NCI-H1417 (cell line): Measurements from ENCODE around the gene TNFSF8.
A peak's percentile ranks its signal among the peaks of the same experiment; 100 is the strongest.

Source experiments
- DNase-seq, 3 experiments: peaks; one replicate each; lab custom pipeline; 2025; lab: John Stamatoyannopoulos, UW

Gene TNFSF8, protein sequence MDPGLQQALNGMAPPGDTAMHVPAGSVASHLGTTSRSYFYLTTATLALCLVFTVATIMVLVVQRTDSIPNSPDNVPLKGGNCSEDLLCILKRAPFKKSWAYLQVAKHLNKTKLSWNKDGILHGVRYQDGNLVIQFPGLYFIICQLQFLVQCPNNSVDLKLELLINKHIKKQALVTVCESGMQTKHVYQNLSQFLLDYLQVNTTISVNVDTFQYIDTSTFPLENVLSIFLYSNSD

DNA sequence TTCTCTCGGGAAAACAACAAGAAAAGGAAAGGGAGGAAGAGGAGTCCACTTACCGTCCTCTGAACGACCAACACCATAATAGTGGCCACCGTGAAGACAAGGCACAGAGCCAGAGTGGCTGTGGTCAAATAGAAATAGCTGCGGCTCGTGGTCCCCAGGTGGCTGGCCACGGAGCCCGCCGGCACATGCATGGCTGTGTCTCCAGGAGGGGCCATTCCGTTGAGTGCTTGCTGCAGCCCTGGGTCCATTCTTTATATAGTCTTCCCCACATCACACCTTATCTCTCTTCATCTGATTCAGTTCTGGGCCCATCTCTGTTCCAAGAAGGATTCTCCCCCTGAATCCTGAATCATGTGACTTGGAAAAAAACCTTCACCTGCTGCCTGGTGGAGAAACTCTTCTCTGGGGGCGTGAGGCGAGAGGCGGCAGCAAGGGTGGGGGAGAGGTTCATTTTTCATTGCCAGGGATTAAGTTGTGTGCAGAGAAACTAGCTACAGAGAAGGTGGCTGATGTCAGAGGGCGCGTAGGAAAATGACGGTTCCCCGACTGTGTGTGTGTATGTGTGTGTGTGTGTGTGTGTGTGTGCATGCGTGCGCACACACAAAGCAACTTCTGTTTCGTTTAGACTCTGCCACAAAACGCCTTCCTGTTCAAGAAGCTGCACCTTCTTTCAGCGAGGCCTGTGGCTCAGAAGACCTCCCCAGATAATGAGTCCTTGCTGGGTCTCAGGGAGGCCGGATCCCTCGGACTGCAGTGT, at the start of gene TNFSF8:
TNFSF8 (minus strand) TSS at position 536 of the 757 bp plus-strand sequence; CDS start at position 248, 288 bp downstream.
- no peak for DNase-seq

DNA sequence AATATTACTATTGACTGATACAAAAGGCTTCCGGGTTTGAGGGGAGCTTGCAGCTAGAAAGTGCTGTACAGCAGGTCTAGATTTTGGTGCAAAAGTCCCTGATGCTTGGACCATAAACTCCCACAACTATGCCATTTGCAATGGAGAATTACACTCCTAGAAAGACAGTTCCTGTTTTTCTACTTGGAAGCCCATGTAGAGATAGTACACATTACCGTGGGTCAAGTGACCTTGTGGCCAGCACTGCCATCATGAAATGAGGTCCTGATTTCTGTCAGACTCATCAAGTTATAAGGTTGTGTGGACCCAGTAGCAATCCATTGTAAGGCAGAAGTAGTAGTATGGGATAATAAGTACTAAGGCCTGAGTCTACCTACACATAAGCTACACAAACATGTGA, 42.8 kb upstream of the TNFSF8 start:
- DNase-seq: no peak

DNA sequence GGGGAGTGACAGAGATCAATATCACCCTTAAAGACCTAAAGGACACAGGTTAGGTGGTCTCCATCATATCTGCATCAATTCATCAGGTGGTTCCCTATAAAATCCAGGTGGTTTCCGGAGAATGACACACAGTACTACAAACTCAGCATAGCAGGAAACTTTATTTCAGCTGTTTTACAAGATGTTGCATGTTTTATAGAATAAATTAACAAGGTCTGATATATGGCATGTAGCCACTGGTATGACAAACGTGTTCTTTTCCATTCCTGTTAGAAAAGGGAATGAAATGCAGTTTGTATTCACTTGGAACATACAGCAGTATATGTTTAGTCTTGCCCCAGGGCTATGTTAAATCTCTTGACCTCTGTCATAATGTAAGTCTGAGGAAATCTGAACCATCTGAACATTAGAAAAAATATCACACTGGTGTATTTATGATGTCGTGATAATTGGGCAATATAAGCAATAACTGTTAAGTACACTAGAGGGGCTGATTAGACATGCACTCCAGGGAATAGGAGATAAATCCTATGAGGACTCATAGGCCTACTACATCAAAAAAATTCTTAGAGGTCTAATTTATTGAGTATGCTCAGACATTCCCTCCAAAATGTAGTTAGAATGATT, 42.2 kb upstream of the TNFSF8 start:
- DNase-seq: no peak

DNA sequence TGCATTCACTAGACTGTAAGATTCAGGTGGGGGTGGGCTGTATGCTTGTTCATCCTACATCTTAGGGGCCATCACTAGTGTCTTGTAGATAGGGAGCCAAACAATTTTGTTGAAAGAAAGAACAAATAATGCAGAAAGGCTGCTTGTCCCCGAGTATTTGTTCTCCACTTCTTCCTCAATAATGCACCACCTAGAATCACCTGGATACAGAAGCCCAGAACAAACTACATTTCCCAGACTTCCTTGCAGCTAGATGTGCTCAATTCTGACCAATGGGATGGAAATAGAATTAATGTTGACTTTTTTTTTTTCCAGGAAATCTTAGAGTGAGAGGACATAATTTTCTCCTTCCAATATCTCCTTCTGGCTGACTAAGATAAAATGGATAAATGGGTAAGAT, 38.9 kb upstream of the TNFSF8 start:
- DNase-seq: no peak

DNA sequence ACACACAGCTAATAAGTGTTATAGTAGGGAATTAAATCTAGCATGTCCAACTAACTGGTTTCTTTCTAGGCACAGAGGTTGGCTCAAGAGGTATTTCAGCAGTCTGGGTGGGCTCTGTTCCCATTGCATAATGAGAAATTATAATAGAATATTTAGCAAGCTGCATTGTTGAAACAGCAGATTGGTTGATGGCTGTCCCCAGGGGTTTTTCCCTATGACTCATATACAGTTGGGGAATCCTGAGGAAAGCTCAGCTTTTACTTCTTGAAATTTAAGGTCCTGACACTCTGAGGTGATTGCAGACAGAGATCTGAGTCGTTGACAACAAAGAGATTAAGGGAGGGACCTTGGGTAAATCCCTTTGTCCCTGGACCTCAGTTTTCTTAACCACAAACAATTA, 38.3 kb upstream of the TNFSF8 start:
- no peak for DNase-seq

DNA sequence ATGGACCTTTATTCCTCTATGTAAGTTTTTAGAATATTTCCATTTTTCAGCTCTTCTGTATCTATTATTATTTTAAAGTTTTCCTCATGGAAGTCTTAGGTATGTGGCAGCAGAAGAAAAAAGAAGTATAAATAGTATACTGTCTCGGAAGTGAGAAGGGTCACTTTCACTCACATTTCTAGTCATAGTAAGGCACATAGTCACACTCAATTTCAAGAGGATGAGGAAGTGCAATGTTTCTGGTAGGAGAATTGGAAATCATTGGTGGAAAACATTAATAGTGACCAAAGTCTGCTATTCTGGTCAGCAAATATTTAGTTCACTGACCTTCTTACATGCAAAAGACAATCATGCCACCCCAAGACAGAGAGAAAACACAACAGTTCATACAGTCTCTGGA, 35.2 kb upstream of the TNFSF8 start:
- DNase-seq: no peak

DNA sequence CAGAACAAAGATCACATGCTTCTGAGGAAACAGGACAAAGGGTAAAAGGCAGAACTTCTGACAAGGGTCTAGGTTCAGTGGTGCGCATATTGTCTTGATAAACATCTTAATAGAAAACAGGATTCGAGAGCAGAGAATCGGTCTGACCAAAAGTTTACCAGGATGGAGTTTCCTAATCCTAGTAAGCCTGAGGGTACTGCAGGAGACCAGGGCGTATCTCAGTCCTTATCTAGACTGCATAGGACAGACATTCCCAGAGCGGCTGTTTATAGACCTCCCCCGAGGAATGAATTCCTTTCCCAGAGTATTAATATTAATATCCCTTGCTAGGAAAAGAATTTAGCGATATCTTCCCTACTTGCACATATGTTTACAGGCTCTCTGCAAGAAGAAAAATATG, 32.4 kb upstream of the TNFSF8 start:
- no peak for DNase-seq

DNA sequence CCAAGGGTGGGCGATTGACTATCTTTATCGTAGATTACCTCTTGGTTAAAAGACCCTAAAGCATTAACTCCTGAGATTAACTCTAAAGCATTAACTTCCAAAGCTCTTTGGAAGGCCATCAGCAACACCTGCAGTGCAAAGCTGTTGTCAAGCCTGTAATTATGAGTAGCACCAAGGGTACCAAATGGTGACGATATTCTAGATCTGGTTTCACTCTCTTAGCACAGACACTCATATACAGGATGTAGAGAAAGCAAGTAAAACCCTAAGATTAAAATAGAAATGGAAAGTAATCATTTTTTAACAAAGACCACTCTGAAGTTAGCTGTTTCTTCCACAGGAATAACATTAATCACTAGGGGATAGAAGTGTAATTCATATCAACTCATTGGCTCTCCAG, 29.9 kb upstream of the TNFSF8 start:
- DNase-seq: peak in 1 of 3 experiments; percentile 11

DNA sequence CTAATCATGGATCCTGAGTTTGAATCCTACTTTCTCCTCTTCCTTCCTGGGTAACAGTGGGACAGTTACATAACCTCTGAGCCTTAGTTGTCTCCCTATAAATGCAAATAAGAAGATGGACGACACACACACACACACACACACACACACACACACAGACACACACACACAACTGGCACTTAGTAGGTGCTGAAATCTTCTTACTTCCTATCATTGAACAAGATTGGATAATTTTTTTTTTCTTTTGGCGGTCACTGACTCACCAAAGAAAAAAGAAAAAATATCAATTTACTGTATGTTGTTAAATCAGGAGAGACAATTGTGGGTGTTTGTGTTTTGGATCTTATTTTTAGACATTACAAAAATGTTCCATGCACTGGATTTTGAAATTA, 28.4 kb upstream of the TNFSF8 start:
- DNase-seq: no peak

DNA sequence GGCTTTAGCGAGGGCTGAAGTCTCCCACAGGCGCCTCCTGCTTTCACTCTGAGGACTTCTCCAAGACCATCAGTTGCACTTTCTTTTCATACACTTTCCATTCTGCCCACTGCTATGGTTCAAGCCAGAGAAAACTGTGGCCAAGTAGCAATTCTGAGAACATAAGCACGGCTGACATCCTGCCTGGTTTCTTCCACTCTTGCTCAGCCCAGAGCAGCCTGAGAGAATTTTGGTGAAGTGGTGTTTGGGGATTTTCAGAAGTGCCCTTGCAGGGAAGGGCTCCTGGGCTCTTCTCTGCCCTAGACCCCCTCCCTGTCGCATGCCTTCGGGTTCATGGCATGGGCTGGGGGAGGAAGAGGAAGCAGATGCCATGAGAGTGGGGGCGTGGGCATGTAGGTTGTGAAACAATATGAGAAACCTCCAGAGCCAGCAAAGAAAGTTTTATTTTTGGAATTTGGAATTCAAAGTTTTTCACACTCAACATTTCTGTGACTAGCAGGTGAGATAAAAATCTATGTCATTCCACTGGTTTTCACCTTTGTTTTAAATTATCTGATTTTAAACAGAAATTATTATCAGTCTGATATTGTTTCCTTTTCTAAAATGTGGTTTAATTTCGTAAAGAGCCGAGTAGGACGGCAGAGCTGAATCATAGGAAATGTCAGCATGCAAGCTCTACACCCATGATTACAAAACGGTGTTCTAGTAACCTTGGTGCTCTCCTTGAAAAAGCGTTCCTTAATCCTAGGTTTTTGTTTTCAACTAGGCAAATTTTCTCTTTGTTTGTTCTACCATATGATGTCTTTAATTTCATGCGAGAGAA, 27.8 kb upstream of the TNFSF8 start:
- DNase-seq: no peak

DNA sequence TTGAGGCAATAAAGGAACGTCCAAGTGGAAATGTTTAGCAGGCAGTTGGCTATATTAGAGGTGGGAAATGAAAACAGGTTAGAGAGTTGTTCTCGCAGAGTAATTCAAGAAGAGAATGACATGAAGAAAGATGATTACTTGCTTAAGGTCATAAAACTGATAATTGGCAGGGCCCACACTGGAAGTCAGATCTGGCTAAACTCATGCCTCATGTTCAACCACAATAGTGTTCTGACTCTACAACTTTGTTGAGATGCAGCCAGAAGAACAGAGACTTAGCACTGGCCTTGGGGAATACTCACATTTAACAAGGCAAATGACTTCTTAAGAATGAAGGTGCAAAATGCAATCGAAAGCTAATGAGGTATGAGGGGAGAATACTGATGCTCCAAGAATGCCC, 27.2 kb upstream of the TNFSF8 start:
- DNase-seq: no peak

DNA sequence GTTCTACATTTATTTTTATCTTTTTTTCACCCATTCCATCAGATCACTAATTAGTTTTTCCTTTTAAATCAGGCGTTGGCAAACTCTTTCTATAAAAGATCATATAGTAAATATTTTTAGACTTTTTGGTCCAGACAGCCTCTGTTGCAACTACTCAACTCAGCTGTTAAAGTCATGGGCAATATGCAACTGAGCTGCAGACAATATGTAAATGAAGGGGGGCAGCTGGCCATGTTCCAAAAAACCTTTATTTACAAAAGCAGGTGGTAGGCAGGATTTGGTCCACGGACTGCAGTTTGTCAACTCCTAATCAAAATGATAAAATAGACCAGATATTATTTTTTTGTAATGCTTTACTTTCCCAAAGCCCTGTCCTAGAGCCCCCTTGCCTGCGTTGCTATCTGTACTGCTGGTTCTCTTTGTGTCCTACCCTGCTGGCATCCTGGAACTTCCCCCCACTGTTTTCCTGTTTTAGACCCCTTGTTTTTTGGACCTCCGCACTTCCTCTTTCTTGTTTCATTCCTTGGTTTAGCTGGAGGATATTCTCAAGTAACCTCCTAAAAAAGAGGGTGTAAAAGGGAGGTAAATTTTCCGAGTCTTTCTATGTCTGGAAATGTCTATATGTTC, 24.7 kb upstream of the TNFSF8 start:
- DNase-seq: peak in 1 of 3 experiments; percentile 44

DNA sequence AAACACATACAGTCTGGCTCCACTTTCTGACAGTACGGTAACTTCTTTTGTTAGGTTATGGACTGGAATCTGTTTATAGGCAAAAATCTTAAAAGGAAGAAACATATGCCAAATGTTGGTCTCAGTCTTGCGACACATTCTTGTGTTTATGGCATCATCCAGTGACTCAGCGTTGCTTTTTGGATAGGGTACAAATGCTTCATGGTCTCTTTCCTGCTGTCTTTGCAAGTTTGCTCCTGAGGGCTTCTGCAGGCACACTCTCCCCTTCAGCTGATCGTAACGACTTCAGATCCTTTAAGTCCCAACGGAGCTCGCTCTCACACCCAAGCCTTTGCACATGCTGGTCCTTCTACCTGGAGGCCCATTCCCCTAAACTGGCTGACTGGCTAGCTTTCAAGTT, 23.6 kb upstream of the TNFSF8 start:
- no peak for DNase-seq

DNA sequence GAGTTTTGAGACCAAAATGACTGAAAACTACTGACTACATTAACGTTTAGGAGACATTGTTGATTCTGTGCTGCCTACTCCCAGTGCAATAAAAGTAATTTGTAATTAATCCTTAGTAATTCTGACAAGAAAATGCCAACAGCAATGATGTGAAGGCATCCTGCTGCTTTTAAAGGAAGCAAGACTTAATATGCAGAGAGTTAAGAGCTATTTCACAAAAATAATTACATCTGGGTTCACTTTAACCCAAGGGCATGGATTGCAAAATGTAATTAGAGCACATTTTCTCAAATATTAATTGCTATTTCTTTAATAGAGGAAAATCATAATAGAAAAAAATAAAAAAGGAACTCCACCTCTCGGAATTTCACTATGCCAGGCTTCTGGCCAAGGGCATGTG, 22.7 kb upstream of the TNFSF8 start:
- DNase-seq: peak in 1 of 3 experiments; percentile 20

DNA sequence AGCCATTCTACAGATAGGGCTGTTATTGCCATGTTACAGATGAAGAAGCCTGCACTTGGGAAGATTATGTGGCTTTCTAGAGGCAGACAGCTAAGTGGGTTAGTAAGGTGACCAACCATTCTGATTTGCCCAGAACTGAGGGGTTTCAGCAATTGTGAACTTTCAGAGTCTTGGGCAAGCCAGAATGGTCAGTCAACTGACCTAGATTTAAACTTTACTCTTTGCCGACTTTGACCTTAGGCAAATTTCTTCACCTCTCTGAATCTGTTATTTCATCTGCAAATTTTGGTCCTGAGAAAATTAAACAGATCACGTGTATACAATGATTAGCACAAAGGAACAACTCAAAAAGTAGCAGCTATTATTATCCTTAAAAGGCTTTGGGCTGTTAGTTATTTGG, 20.4 kb upstream of the TNFSF8 start:
- DNase-seq: no peak

DNA sequence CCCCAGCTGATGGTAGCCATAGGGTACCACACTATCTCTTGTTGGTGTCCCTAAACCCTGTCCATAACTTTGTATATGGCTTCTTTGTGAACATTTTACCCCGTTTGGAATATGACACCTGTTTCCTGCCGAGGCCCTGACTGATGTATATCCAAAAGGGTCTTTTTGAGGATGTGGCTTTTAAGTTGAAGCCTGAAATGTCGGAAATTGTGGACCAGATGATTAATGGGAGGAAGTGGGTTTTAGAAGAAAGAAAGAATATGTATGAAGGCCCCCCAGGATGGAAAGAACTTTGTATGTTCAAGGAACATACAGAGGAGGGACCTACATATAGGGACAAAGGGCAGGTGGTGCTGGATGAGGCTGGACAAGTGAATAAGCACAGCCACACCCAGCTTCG, 16.7 kb upstream of the TNFSF8 start:
- no peak for DNase-seq

DNA sequence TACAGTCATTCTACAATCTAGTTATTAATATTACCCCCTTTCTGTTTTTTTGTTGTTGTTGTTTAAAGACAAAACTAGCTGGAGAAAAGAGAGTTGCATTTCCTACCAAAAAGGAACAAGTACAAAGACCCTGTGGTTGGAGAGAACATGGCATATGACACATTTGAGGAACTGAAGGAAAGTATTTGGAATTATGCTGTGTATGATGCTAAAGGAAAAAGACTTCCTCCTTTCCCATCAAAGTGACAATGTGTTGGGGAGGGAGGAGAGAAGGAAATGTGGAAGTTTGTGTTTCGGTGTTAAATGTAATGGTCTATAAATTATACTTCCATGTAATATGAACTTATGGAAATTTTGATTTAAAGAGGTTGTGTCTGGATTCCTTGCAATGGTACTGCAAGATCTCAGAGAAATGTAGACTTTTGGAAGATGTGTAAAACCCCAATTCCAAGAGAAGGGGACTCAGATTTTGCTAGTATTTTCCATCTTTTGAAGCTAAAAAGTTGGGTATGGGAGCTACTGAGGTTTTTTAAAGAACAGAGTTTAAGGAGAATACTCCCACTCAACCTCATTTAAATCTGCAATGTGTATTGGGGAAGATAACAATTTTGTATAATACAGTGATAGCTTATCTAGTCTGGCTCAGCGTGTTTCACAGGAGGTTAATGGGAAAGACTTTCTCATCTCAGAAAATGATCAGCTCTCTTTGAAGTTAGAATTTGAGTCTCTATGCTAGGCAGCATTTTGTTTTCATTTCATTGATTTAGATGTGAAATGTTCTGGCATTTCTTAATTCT, 15.4 kb upstream of the TNFSF8 start:
- no peak for DNase-seq

DNA sequence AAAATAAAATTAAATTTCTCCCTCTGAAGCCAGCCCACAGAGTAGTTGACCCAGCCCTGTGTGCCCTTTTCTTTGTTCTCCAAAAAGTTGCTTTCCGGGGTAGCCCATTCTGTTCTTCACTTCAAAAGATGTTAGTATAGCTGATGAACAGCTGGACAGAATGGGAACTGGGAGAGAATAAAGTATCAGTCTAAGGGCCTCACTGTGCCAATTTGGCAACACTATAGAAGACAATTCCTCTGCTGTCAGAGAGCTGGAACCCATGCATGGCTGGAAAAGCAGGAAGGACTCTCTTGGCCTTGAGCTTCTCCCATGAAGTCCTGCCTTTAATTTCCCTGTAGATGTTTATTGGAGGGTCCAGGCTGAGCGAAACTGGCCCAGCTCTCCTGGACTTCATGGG, 11.0 kb upstream of the TNFSF8 start:
- no peak for DNase-seq

DNA sequence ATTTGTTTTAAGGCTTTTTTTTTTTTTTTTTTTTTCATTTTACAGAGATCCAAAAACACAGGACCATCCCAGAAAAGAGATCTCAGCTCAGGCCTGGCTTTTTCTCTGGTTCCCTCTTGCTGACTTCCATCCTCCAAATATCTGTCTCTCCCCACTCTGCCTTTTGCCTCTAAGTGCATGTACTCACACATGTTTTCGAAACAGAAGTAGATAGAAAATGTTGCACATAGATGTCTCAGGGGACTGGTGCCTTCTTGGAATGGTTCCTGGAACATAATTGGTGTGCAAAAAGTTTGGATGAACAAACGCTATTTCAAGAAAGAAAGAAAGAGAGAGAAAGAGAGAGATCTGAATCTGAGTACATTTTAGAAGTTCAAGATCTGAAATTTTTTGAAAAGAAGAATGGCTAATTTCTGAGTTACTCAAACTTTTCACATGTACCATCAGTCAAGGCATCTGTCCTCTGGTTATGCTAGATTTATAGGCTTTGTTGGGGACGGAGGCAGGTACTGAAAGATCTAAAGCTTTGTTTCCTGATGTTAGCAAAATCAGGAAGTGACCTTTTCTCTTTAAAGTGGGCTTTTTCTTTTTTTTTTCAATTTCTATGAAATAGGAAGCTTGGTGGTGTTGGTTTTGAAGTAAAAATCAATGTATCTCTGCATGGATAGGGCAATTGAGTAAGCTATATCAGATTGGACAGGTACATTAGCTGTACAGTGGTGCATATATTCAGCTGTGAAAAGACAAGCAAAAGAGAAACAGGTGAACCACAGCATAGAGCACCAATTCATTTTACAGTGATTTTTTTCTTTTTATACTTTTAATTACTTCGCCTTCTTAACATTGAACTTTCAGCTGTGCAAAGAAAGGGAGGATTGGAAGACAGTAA, 8.5 kb upstream of the TNFSF8 start:
- DNase-seq: no peak

DNA sequence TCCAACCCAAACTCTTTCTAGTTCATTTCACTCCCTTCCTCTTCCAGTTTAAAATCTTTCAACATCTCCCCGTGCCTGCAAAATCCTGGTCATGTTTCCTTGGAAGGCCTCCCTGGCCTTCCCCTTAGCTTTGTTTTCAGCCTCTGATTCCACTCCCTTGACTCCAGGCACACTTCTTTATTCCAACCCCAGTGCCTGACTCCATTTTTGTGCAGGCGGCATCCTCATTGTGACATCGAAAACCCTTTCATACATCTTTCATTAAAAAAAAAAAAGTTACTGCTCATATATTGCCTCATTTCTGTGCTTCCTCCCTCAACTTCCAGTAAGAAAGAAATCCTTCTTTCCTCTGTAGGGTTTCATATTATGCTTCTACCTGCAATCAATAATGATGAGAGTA, 7.1 kb upstream of the TNFSF8 start:
- DNase-seq: peak in 1 of 3 experiments; percentile 26
